LNCAP (cell line): ENCODE data around the gene PELI2.

ENCODE experiments used
- TF ChIP-seq, protein P1 (sequence below): fragments of 450-650 bp; IDR thresholded peaks from 2 replicates; pipeline ENCODE4 v1.5.1; 2017; ENCODE audit warnings: mild to moderate bottlenecking

Gene PELI2

GRCh38 chr14:56247495-56248200, 129.4 kb downstream of the PELI2 start:
- TF ChIP-seq, protein P1, sequence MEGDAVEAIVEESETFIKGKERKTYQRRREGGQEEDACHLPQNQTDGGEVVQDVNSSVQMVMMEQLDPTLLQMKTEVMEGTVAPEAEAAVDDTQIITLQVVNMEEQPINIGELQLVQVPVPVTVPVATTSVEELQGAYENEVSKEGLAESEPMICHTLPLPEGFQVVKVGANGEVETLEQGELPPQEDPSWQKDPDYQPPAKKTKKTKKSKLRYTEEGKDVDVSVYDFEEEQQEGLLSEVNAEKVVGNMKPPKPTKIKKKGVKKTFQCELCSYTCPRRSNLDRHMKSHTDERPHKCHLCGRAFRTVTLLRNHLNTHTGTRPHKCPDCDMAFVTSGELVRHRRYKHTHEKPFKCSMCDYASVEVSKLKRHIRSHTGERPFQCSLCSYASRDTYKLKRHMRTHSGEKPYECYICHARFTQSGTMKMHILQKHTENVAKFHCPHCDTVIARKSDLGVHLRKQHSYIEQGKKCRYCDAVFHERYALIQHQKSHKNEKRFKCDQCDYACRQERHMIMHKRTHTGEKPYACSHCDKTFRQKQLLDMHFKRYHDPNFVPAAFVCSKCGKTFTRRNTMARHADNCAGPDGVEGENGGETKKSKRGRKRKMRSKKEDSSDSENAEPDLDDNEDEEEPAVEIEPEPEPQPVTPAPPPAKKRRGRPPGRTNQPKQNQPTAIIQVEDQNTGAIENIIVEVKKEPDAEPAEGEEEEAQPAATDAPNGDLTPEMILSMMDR = peak; percentile 65

DNA sequence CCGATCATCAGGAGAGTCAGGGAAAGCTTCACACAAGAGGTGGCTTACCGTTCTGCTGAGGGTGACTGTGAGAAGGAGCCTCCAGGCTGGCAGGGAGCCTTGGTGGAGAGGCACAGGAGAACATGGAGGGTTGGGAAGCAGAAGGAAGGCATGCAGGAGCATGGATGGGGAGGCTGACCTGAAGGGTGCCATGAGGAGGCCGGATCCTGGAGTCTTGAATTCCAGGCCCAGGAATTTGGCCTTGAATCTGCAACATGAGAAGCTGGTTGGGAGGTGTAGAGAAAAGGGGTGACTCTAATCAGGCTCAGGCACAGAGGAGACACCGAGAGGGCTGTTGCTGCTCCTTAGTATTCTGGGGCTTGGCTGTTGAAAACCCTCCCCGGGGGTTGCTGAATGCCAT, 130.2 kb downstream of the PELI2 start:
- TF ChIP-seq, protein P1 = no peak

DNA sequence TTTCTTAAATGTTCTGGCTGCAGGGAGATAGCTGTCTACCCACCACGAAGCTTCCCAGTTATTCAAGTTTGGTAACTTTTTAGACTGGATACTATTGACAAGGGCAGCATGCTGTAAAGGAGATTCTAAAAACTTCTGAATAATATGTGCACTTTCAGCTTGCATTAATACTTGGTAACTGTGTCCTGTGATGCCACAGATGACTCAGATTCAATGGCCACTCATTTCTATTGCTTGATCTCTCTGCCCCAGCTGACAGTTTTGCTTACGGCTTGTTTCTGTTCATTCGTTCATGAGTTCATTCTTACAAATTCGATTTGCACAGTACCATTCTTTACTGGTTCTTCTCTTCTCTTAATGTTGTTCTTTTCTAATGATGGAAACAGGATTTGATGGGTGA, 142.8 kb downstream of the PELI2 start:
- TF ChIP-seq, protein P1 = no peak

DNA sequence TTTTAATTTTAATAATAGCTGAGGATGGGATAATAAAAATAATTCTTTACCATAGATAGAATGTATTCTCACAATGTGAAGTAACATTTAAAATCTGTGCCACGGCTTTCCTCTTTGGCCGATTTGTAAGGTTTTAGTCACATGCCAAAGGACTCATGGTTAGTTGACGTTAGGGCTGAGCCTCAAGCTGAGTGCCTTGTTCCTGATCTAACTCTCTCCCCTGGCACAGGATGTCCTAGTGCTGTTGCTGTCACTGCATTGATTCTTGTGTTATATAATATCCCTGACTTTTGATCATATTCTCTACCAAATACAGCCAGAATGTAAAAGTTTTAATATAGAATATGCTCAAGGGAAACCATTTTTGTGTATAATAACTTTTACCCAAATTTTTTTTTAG, 144.3 kb downstream of the PELI2 start:
- TF ChIP-seq, protein P1 = no peak

DNA sequence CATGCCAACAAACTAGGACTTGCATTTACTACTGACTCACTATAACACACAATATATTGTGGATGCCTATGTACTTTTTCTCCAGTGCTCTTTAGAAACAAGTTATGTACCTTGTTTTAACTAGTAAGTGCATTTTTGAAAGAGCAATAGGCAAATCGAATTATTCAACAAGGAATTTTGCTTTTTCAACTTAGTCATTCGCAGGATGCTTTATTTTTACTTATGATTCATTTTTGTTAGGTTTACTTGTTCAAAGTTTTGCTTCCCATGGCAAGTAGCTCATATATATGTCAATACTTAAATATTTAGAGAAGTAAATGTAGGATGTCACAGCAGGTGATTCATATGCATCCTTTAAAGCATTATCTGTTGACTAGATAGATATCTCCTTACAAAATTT, 149.8 kb downstream of the PELI2 start:
- TF ChIP-seq, protein P1 = no peak

DNA sequence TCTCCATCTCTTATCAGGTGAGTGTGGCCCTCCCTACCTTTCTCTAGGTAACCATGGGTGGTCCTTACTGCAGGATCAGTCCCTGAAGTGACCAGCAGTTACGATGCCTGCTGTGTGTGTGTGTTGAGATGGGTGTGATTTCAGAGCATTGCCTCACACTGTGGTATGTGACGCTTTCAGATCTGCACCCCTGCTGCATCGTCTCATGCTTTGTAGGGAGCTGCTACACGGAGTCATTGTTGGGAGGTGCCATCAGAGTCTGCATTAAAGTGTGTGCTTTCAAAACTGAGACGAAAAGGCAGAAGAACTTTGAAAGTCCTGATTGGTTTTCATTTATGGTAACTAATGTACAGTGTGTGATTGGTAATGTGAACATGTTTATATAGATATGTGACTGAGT, 150.5 kb downstream of the PELI2 start:
- TF ChIP-seq, protein P1 = no peak

DNA sequence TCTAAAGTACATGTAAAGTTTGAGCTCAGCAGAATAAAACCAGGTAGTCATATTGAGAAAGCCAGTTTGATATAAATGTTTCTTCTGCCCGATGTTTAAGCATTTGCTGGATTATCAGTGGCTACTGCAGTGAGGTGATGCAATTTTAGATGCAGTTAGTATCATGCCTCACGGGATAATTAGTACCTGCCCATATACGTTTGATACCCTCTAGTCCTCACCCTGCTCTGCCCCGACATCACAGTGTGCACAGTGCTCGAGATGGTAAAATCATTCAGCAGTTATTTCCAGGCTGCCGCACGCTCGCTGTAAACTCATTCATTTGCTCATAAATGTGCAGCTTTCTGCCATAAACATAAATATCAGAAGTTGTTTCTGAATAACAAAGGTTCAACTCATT, 152.7 kb downstream of the PELI2 start:
- TF ChIP-seq, protein P1 = no peak

- TF ChIP-seq, protein P1 = no peak
These were observed 153.8 kb downstream of the PELI2 start for GRCh38 chr14:56271970-56272369.
